CD14-positive monocyte (primary cell): ENCODE measurements around the gene MTNR1A. TPM values are rescaled to one million over a fixed set of nuclear protein-coding genes. Genes with fewer than 3 reads are reported as not detected.

Experiments
- DNase-seq, 3 donors: peaks; one replicate each; pipeline ENCODE4 v3.0.0-alpha.2; 2011 to 2022
- H2AFZ ChIP-seq: 2 replicates; pipeline ENCODE4 v1.6.0; 2012; ENCODE audit warnings: mild to moderate bottlenecking, low read depth, low read length, inconsistent platforms; ENCODE audit not compliant: insufficient read depth, poor library complexity, severe bottlenecking
- H3K27ac ChIP-seq, 2 donors: 1 replicate in 1 of 2; 2 replicates in 1 of 2; pipeline ENCODE4 v1.5.1; 2012 to 2013; ENCODE audit warnings: low read length in 2 of 2, control low read depth in 1 of 2, inconsistent platforms in 1 of 2, low read depth in 1 of 2, mild to moderate bottlenecking in 1 of 2
- H3K27me3 ChIP-seq, 2 donors: one replicate each; pipeline versions ENCODE4 v1.6.0 to v1.6.1; 2011 to 2013; ENCODE audit warnings: low read length in 2 of 2; ENCODE audit not compliant: control insufficient read depth in 2 of 2, insufficient read depth in 2 of 2
- H3K36me3 ChIP-seq, 2 donors: replicated peaks in 1 of 2; 1 replicate in 1 of 2; 2 replicates in 1 of 2; pipeline versions ENCODE4 v1.5.1 to v1.6.1; 2012 to 2013; ENCODE audit warnings: low read length in 2 of 2, control low read depth in 1 of 2, inconsistent platforms in 1 of 2, mild to moderate bottlenecking in 1 of 2; ENCODE audit not compliant: insufficient read depth in 2 of 2, control insufficient read depth in 1 of 2
- H3K4me1 ChIP-seq, 2 donors: 1 replicate in 1 of 2; 2 replicates in 1 of 2; pipeline versions ENCODE4 v1.5.1 to v1.6.1; 2012 to 2013; ENCODE audit warnings: low read length in 2 of 2, control low read depth in 1 of 2, inconsistent platforms in 1 of 2, mild to moderate bottlenecking in 1 of 2, moderate library complexity in 1 of 2; ENCODE audit not compliant: insufficient read depth in 2 of 2, control insufficient read depth in 1 of 2
- H3K4me2 ChIP-seq: replicated peaks from 2 replicates; pipeline ENCODE3; 2012; ENCODE audit warnings: low read length, moderate library complexity, mild to moderate bottlenecking; ENCODE audit not compliant: poor library complexity, severe bottlenecking; ENCODE audit errors: extremely low read depth
- H3K4me3 ChIP-seq, 3 experiments: fragments of 200-600 bp in 1 of 3; sonication (generic) in 1 of 3; replicated peaks in 1 of 3; 1 replicate in 2 of 3; 2 replicates in 1 of 3; pipeline ENCODE4 v1.5.1; 2011 to 2013; ENCODE audit warnings: low read length in 3 of 3, mild to moderate bottlenecking in 3 of 3, control low read depth in 2 of 3, low read depth in 2 of 3, inconsistent platforms in 1 of 3, moderate library complexity in 1 of 3
- H3K79me2 ChIP-seq: 2 replicates; pipeline ENCODE4 v1.6.0; 2012; ENCODE audit warnings: mild to moderate bottlenecking, control low read depth, inconsistent platforms, low read length, moderate library complexity; ENCODE audit not compliant: insufficient read depth
- H3K9ac ChIP-seq: 2 replicates; pipeline ENCODE4 v1.6.0; 2017; ENCODE audit warnings: low read length, mild to moderate bottlenecking; ENCODE audit not compliant: insufficient read depth, poor library complexity, severe bottlenecking
- H3K9me3 ChIP-seq, 2 donors: replicated peaks in 1 of 2; 1 replicate in 1 of 2; 2 replicates in 1 of 2; pipeline versions ENCODE4 v1.5.1 to v1.6.1; 2012 to 2013; ENCODE audit warnings: low read length in 2 of 2, control low read depth in 1 of 2; ENCODE audit not compliant: control insufficient read depth in 1 of 2, insufficient read depth in 1 of 2
- H4K20me1 ChIP-seq: 2 replicates; pipeline ENCODE4 v1.6.0; 2012; ENCODE audit warnings: mild to moderate bottlenecking, low read length, control low read depth, moderate library complexity; ENCODE audit not compliant: insufficient read depth
- H3K27ac Mint-ChIP-seq, 7 donors: one replicate each; pipeline ENCODE4 v1.8.0; 2020; ENCODE audit warnings: mild to moderate bottlenecking in 7 of 7, mixed read lengths in 7 of 7, moderate library complexity in 6 of 7, inconsistent platforms in 2 of 7
- H3K27me3 Mint-ChIP-seq, 3 donors: one replicate each; pipeline ENCODE4 v1.8.0; 2021 to 2022; ENCODE audit warnings: low read depth in 3 of 3, mild to moderate bottlenecking in 3 of 3, mixed read lengths in 3 of 3, moderate library complexity in 3 of 3, inconsistent platforms in 1 of 3
- H3K36me3 Mint-ChIP-seq, 2 donors: one replicate each; pipeline ENCODE4 v1.8.0; 2020; ENCODE audit warnings: mixed read lengths in 2 of 2, inconsistent platforms in 1 of 2, mild to moderate bottlenecking in 1 of 2
- H3K4me1 Mint-ChIP-seq: one replicate; pipeline ENCODE4 v1.8.0; 2020; ENCODE audit warnings: mild to moderate bottlenecking, mixed read lengths
- H3K4me3 Mint-ChIP-seq, 2 donors: one replicate each; pipeline ENCODE4 v1.8.0; 2020; ENCODE audit warnings: mild to moderate bottlenecking in 2 of 2, mixed read lengths in 2 of 2, moderate library complexity in 1 of 2
- H3K9me3 Mint-ChIP-seq, 7 donors: one replicate each; pipeline ENCODE4 v1.8.0; 2020 to 2022; ENCODE audit warnings: mixed read lengths in 7 of 7, mild to moderate bottlenecking in 6 of 7, moderate library complexity in 6 of 7, inconsistent platforms in 2 of 7
- WGBS: methylation state at CpG from one replicate; pipeline ENCODE4 v1.1.5; 2013; ENCODE audit warnings: missing lambda C conversion rate; ENCODE audit not compliant: insufficient coverage; 5-methylcytosine and 5-hydroxymethylcytosine counted together
- intact Hi-C, 2 donors: fragments of 100-400 bp; cut with micrococcal nuclease; formaldehyde crosslinking; loops; one replicate each; pipeline versions ENCODE4 v1.15.0 to v1.15.1; 2023
- polyA plus RNA-seq, 3 donors: library from polyadenylated mRNA; depleted of rRNA in 1 of 3; unstranded in 2 of 3; stranded (reverse) in 1 of 3; fragments of 300-500 nt in 2 of 3; fragments of >200 nt in 1 of 3; fragmentation: Illumina TruSeq in 2 of 3; gene quantifications; 1 replicate in 2 of 3; 2 replicates in 1 of 3; pipeline ENCODE4 v1.2.3, GENCODE V29; 2012 to 2021
- TF ChIP-seq, protein P1 (sequence below): fragments of 200-600 bp; IDR thresholded peaks from one replicate; pipeline ENCODE4 v1.8.0; 2022; ENCODE audit warnings: antibody characterized with exemption, mild to moderate bottlenecking

Gene MTNR1A
- polyA plus RNA-seq, 3 donors = not detected

DNA sequence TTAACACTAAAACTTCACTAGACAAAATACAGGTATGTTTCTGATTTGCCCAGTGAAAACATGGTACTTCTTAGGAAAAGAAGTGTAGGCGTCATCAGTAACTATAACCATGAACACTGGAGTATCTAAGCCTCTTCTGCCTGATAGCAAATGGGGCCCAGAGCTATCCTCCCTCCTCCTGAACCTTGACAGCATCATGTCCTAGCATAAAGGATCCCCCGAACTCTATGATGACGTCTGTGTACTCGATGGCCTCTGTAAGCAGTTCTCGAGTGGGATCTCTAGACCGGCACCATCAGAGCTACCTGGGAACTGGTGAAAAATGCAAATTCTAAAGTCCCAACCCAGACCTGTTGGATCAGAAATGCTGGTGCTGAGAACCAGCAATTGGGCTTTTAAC lies 36.3 kb upstream of the MTNR1A start:
- Histone ChIP-seq H3K4me2 (no peak overlapping the region), H3K9me3 (no peaks in the 10 kb centered on the region), H2AFZ (no peak overlapping the region), H3K79me2 (no peaks in the 10 kb centered on the region), H3K4me1 (no peaks in the 10 kb centered on the region), H3K27ac (no peak overlapping the region), H3K27me3 (no peaks in the 10 kb centered on the region), H3K4me3 (no peak overlapping the region), H3K9ac (no peak overlapping the region), H3K36me3 (no peaks in the 10 kb centered on the region), H4K20me1 (no peaks in the 10 kb centered on the region)
- Mint-ChIP-seq H3K4me3 (no peak overlapping the region), H3K36me3 (no peaks in the 10 kb centered on the region), H3K9me3 (no peaks in the 10 kb centered on the region), H3K27ac (no peak overlapping the region), H3K4me1 (no peaks in the 10 kb centered on the region), H3K27me3 (peaks cover 2 to 4% (median 3%) of the 10 kb centered on the region in 3 donors)
- WGBS = 98% methylated on average over 6 of the region's 6 CpGs
- TF ChIP-seq, protein P1, sequence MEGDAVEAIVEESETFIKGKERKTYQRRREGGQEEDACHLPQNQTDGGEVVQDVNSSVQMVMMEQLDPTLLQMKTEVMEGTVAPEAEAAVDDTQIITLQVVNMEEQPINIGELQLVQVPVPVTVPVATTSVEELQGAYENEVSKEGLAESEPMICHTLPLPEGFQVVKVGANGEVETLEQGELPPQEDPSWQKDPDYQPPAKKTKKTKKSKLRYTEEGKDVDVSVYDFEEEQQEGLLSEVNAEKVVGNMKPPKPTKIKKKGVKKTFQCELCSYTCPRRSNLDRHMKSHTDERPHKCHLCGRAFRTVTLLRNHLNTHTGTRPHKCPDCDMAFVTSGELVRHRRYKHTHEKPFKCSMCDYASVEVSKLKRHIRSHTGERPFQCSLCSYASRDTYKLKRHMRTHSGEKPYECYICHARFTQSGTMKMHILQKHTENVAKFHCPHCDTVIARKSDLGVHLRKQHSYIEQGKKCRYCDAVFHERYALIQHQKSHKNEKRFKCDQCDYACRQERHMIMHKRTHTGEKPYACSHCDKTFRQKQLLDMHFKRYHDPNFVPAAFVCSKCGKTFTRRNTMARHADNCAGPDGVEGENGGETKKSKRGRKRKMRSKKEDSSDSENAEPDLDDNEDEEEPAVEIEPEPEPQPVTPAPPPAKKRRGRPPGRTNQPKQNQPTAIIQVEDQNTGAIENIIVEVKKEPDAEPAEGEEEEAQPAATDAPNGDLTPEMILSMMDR = no peak
- intact Hi-C loops = no loop called here
- no peak for DNase-seq

DNA sequence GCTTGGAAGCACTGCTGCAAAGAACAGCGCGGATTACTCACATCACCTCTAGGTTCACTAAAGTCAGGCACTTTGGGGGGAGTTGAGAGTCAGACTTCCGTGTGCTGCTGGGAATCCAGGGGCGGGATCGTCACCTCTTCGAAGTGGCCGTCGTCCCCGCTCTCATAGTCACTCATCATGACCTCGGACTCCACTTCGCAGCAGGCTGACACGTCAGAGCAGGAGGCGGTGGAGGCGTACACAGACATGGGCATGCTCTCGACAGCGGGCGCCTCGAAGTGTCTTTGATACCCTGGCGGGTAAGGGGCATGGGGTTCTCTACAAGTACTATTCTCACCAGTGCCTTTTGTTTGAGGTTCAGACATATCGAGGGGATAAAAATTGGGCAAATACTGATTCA lies 33.1 kb upstream of the MTNR1A start:
- peaks cover 0 to 4% (median 3%) of the 10 kb centered on the region in 3 donors for H3K27me3 Mint-ChIP-seq
- no peaks in the 10 kb centered on the region for H3K36me3 Mint-ChIP-seq
- no peak overlapping the region for H3K27ac ChIP-seq
- no peaks in the 10 kb centered on the region for H3K9me3 ChIP-seq
- H3K4me3 ChIP-seq = no peak overlapping the region
- no peaks in the 10 kb centered on the region for H3K4me1 ChIP-seq
- 94% methylated on average over 12 of the region's 20 CpGs for WGBS
- TF ChIP-seq, protein P1 = no peak
- H3K4me1 Mint-ChIP-seq = no peaks in the 10 kb centered on the region
- no peak overlapping the region for H2AFZ ChIP-seq
- H3K36me3 ChIP-seq = no peaks in the 10 kb centered on the region
- no peak for DNase-seq
- no peaks in the 10 kb centered on the region for H3K9me3 Mint-ChIP-seq
- H3K79me2 ChIP-seq = no peaks in the 10 kb centered on the region
- H4K20me1 ChIP-seq = no peaks in the 10 kb centered on the region
- H3K4me2 ChIP-seq = no peak overlapping the region
- no peaks in the 10 kb centered on the region for H3K27me3 ChIP-seq
- H3K4me3 Mint-ChIP-seq = no peak overlapping the region
- H3K9ac ChIP-seq = no peak overlapping the region
- H3K27ac Mint-ChIP-seq = no peak overlapping the region
- intact Hi-C loops = no loop called here
